HG03095 (cell line): ENCODE data around the gene ADPRS.

Experiments used
- ATAC-seq: cut with Tn5 transposase; IDR thresholded peaks from one replicate; pipeline ENCODE4 v1.9.1; 2021; ENCODE audit warnings: moderate library complexity; ENCODE audit not compliant: unreplicated experiment

Gene ADPRS

GRCh38 chr1:36088577-36089392, at the start of gene ADPRS:
Gene ADPRS, plus strand, starts transcription at chr1:36088892. Its CDS starts 13 bp downstream, at chr1:36088905.
- peak; percentile 46 for ATAC-seq

- ATAC-seq = no peak
Observed at GRCh38 chr1:36040238-36040637, 48.5 kb upstream of the ADPRS start.

- no peak for ATAC-seq
Observed at GRCh38 chr1:36051821-36052220, 36.9 kb upstream of the ADPRS start.

- no peak for ATAC-seq
Observed at GRCh38 chr1:36053978-36054377, 34.7 kb upstream of the ADPRS start.

GRCh38 chr1:36055706-36056105, 33.0 kb upstream of the ADPRS start:
- no peak for ATAC-seq

GRCh38 chr1:36062315-36062714, 26.4 kb upstream of the ADPRS start:
- ATAC-seq = no peak

- no peak for ATAC-seq
Observed at GRCh38 chr1:36067871-36068270, 20.8 kb upstream of the ADPRS start.

- ATAC-seq = no peak
Observed at GRCh38 chr1:36068866-36069265, 19.8 kb upstream of the ADPRS start.

- ATAC-seq = no peak
Observed at GRCh38 chr1:36070349-36070748, 18.3 kb upstream of the ADPRS start.

- no peak for ATAC-seq
Observed at GRCh38 chr1:36076979-36077573, 11.6 kb upstream of the ADPRS start.

- ATAC-seq = no peak
Observed at GRCh38 chr1:36080236-36080635, 8.5 kb upstream of the ADPRS start.

GRCh38 chr1:36080801-36081200, 7.9 kb upstream of the ADPRS start:
- ATAC-seq = no peak

- ATAC-seq = no peak
Observed at GRCh38 chr1:36081926-36082485, 6.7 kb upstream of the ADPRS start.

- no peak for ATAC-seq
Observed at GRCh38 chr1:36083219-36083618, 5.5 kb upstream of the ADPRS start.

- ATAC-seq = no peak
Observed at GRCh38 chr1:36083635-36084496, 4.8 kb upstream of the ADPRS start, which contains the start of gene TEKT2. Gene TEKT2, plus strand, starts transcription at chr1:36084094. Its CDS starts 828 bp downstream, at chr1:36084922.

- ATAC-seq = no peak
Observed at GRCh38 chr1:36084497-36085115, 4.1 kb upstream of the ADPRS start.

- ATAC-seq = no peak
Observed at GRCh38 chr1:36085126-36085525, 3.6 kb upstream of the ADPRS start.

- ATAC-seq = no peak
Observed at GRCh38 chr1:36085686-36086526, 2.8 kb upstream of the ADPRS start.

- ATAC-seq = no peak
Observed at GRCh38 chr1:36086529-36087232, 2.0 kb upstream of the ADPRS start.
